Stimulated activated CD4-positive, alpha-beta T cell treated with anti-CD3 and anti-CD28 coated beads, Interleukin-4, amount 100 ng/mL, for 24 hours (primary cell): ENCODE results near the gene MFAP3L.
"Not testable (repeated sequence)": the region's sequence is repeated elsewhere in the genome, so short reads cannot be mapped to it uniquely, and the experiment has no call there.

Experiments
- DNase-seq: peaks from one replicate; pipeline ENCODE4 v3.0.0-alpha.2; 2020

Gene MFAP3L

DNA sequence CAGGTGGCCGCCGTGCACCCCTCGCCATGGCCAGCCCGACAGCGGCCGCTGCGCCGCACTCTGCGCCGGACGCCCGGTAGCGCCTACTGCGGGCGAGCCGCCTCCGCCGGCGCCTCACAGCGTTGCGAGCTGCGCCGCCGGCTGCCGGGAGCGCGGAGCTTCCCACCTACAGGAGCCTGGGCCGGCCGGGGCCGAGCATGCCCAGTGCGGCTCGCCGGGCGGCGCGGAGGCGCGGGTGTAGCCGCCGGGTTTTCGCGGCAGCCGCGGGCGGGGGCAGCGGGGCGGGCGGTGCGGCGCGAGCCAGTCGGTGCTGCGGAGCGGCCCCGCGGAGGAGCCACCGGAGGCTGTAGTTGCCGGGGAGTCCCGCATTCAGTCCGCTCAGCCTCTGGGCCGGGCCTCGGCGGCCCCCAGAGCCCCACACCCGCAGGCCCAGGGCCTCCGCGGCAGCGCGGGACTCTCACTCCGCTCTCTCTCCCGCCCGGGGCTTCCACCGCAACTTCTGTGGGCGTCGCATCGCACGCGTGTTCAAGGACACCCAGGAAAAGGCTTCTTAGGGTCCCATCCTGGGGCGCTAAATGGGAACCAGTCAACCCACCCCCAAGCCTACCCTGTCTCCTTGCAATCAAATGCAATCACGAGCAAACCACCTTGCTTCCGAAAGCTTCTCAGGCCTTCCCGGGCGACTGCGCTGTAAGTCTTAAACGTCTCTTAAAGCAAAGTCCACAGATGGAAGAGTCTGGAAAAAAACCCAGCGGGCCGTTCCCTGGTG, at the start of gene MFAP3L:
Gene MFAP3L (minus strand): TSS at position 143 of the 769 bp plus-strand sequence. CDS start 20,518 bp downstream, outside the sequence.
- DNase-seq, result peak; percentile 83

- DNase-seq, result no peak
Measured at GRCh38 chr4:170071196-170071595, 45.0 kb upstream of the MFAP3L start.

- DNase-seq, result no peak
Measured at GRCh38 chr4:170068438-170069128, 42.4 kb upstream of the MFAP3L start.

GRCh38 chr4:170059421-170059820, 33.2 kb upstream of the MFAP3L start:
- DNase-seq, result no peak

- DNase-seq, result no peak
Measured at GRCh38 chr4:170058826-170059225, 32.6 kb upstream of the MFAP3L start.

DNA sequence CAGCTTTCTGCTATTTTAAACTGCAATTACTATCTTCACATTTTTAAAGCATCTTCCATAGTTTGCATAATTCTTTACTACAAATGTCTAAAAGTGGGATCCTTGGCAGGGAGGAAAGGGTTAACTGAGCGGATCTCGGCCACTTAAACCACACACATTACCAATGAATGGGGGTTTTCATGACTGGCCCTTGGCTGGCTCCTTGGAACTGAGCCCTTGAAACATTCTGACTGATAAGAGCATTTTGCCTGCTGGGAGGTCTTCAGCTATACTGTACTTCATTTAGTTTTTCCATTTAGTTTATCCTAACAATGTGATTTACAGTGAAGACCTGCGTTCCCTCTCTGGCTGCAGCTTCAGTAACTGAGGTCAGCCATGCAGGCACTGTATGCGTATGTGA, 31.7 kb upstream of the MFAP3L start:
- DNase-seq, result no peak

DNA sequence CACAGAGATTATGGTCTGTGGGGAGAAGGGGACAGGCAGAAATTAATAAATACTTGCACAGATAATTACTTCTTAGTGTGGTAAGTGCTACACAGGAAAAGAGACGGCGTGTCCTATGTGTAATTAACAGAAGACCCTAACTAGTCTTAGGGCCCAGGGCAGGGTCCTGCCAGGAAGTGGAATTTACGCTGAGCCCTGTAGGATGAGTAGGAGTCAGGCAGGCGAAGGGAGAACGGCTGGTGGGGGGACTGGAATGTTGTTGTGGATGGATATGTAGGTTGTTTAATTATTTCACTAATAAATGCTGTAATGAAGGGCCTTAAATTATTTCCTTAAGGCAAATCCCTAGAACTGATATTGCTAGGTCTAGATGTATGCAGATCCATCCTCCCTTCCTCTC, 26.7 kb upstream of the MFAP3L start:
- DNase-seq, result no peak

DNA sequence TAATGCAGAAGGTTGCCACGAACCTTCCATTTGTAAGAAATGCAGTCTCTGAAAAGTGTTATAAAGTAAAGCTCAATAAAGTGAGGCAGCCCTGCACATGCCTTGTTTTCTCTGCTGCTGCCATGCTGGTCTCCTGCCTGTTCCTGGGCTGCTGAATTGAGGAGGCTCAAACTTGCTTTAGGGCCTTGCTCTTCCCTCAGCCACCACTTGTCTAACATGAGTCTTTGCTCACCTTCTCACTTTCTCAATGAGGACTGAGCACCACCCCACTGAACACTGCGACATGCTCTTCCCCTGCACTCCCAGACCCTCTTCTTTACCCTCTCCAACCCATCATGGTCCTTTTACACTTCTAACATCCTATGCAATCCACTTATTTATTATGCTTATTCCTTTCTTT, 25.2 kb upstream of the MFAP3L start:
- DNase-seq, result no peak

DNA sequence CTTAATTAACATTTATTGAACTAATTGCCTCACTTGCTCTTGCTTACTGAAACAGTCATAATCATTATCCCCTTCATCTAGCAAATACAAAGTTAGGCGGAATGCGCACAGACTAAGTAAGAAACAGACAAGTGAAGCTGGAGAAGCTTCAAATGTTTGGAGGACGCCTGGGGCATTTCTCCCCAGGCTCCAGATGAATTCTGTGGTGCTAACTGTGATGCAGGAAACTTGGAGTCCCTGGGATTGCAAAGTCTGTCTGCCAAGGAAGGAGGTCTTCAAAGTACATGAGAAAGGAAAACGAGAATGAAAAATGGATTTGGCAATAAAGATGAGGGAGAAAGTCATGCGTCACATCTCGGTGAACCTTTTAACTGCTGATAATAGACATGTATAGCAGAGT, 23.6 kb upstream of the MFAP3L start:
- DNase-seq, result no peak

DNA sequence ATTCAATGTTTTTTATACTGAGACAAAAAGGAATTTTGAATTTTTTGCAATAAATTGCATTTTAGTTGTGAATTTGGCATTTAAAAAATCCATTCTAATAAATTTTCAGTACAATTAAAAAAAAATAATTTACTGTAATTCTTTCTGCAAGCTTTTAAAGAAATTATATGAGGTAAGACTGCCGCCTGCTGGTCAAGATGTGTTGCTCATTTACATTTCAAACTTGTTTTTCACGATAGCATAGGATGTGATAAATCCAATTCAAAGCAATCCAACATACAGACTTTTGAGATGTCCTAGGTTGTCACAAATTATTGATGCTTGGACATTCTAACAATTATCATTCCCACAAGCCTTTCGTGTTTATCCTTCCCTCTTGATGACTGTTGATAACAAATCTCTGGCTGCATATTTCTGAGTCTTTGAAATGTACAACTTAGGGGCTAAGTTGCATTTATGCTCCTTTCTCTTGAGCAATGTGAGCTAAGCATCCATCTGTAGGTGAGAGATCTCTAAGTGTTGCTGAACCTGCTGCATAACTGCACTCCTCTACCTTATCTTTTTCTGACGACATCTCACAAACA, 21.7 kb upstream of the MFAP3L start:
- peak; percentile 62 for DNase-seq

DNA sequence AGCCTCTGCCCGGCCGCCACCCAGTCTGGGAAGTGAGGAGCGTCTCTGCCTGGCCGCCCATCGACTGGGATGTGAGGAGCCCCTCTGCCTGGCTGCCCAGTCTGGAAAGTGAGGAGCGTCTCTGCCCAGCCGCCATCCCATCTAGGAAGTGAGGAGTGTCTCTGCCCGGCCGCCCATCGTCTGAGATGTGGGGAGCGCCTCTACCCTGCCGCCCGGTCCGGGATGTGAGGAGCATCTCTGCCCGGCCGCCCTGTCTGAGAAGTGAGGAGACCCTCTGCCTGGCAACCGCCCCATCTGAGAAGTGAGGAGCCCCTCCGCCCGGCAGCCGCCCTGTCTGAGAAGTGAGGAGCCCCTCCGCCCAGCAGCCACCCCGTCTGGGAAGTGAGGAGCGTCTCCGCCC, 20.0 kb upstream of the MFAP3L start:
- DNase-seq, result not testable (repeated sequence)

DNA sequence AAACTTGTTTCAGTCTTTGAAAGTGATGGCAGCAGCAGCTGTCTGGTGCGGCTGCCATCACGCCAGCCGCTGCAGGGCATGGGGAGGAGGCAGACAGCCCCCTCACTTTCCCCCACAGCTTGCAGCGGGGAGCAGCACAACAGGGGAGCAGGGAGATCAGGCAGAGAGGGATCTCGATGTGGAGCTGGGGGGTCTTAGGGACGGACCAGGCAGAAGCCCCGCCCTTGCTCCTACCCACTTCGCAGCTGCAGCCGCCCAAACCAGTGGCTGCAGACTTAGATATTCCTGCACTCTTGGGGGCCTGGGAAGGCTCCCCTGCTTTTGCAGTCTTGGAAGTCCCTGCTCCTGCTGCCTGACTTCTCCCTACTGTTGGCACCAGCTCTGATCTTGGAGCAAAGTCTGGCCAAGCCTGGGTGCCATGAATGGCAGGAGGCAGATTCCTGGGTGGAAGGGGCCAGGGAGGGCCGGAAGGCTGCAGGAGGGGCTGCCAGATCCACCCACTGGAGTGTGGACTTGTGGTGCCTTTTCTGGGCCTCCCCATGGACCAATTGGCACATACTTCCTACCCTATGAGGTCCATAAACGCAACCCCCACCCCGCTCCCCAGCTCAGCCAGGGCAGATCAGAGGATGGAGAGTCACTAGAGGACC, 14.0 kb upstream of the MFAP3L start:
- no peak for DNase-seq

DNA sequence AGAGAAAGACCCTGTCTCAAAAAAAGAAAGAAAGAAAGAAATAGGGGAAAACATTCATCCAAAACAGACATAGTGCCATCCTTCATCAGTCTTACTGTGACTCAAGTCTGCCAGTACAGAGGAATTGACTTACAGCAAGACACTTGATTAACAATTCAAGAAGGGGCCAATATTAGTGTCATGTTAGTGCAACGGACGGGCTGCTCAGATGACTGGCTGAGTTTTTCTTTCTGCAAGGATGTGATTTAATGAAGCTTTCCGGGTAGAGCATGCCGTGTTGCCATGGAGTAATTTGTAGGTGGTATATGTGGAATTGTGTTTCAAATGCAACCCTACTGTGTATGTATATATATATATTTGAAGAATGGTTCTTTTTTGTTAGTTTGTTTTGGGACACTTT, 12.6 kb upstream of the MFAP3L start:
- no peak for DNase-seq

- DNase-seq, result no peak
Measured at GRCh38 chr4:170038232-170038631, 12.0 kb upstream of the MFAP3L start.

DNA sequence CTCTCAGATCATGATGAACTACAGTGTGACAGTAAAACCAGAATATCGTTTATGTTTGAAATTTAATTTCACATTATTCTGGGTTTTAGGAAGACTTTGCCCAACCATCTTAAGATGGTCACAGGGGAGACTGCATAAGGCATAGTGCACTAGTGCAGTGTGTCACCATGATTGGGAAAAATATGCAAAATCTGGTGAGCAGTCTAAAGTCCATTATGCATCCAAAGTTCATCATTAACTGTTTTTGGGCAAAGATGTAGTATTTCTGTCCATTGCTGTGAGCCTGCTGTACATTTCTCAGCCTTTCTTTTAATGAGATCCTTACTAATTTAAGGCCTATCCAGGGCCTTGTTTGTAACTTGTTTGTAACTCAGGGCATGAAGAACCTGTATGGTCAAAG, 11.3 kb upstream of the MFAP3L start:
- no peak for DNase-seq

DNA sequence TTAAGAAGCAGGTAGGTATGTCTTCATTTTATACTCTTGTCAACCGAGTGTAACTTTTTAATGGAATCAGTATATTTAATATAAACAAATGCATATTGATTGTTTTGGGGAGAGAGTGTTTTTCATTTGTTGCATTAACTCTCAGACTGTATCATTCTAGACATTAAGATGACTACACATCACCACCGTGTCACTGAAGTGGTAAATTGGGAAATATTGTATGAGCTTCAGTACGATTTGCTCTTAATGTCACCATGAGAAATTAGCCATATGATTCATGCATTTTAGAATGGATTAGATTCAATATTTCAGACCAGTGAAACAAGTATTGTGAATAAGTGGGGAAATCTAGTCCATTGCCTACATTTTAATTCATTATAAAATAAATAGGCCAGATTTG, 9.7 kb upstream of the MFAP3L start:
- DNase-seq, result no peak

DNA sequence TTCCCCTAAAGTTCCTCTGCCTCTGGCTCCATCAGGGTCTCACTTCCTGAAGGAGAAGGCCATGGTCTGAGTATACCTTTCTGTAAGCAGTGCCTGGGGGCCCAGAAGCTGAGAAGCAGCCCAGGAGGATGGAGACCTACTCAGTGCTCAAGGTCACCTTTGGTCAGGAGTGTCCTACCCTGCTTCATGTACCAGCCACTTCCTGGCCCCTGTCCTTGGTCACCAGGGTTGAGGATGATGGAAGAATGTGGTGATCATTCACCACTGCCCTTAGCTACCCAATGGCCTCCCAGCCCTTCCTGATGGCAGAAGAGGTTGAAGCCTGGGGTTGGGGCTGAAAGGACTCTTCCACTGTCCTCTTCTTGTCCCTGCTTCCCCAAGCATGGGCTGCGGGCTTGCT, 9.0 kb upstream of the MFAP3L start:
- no peak for DNase-seq

GRCh38 chr4:170033999-170034398, 7.8 kb upstream of the MFAP3L start:
- DNase-seq, result no peak

GRCh38 chr4:170030121-170030520, 3.9 kb upstream of the MFAP3L start:
- no peak for DNase-seq

DNA sequence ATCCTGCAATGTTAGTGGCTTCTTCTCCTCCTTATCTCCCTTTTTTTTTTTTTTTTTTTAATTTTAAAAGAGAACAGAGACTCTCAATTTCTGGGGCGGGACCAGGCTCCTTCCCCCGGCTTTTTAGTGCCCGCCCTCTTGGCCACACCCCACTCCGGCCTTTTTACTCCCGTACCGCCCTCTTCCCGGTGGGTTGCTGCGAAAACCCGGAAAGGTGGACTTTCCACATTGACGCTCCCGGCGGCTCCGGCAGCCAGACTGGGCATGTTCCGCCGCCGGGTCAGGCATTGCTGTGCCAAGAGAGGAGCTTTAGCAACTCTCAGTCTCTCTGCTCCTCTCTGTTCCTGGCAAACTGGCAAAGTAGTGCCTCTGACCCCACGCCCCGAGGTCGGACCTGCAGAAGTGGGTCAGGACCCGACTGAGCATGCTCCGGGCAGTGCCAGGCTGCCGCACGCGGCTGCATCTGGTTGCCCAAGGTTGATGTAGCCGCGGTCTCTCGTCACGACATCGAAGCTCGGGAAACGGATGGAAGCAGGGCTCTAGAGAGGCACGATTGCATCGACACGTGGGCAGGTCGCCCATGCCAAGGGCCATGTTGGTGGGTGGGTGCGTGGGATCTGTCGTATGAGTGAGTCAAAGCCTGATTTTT, 1.1 kb upstream of the MFAP3L start:
- DNase-seq, result peak; percentile 94

DNA sequence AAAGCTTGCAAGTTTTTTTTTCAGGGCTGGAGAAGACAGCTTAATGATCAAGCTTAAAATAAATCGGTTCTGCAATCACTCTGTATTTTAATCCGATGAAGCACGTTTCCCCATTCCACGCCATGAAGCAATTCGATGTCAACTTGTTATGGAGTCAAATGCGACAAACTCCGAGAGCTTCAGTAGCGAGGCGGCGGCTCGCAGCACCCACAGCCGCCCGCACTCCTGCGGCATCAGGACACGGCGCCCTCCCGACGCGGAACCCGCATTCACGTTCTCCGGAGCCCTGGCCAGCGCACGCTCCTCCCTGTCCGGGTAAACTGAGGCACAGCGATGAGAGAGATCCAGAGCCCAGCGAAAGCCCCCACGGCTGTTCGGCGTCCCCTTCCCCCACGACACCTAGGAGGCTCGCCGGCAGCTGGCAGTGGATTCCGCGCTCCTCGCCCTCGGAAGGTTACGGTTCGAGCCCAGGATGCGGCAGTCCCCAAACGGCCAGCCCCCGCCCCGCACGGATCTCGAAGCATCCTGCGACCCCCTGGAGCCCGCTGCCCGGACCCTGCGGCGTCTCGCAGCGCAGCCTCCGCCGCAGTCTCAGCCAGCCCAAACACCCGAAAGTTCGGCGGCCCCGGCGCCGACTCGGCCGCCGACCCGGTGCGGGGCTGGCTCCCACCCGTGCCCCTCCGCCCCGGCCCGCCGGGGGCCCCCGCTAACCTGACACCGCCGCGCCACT, 507 bp downstream of the MFAP3L start:
- peak; percentile 9 for DNase-seq

DNA sequence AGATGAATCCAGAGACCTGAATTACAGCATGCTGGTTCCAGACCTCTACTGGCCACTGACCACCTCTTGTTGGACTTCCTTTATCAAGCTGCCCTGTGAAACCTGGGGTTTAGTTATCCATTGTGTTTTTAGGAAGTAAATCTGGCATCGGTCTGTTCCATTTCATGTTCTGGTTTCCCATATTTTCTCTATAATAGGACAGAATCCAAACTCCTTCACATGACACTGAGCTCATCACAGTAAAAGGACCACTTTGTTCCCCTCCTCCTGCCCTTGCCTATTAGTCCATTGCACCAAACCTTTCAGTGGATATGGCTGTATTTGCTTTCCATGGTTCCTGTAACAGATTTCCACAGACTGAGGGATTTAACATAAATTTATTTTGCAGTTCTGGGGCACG, 4.0 kb downstream of the MFAP3L start:
- DNase-seq, result no peak
